Activated CD8-positive, alpha-beta memory T cell treated with anti-CD3 and anti-CD28 coated beads for 36 hours (primary cell): ENCODE results near the gene SLC9A3. TPM values are rescaled to one million over a fixed set of nuclear protein-coding genes. Genes with fewer than 3 reads are reported as not detected.
"Not testable (repeated sequence)": the region's sequence is repeated elsewhere in the genome, so short reads cannot be mapped to it uniquely, and the experiment has no call there.

Source experiments
- CTCF ChIA-PET: fragments of 350-600 bp; sonication (Branson Sonifier 250); formaldehyde crosslinking; loops from one replicate; lab custom pipeline; 2021; ENCODE audit warnings: antibody characterized with exemption; lab: Charles Lee
- POLR2A ChIA-PET: fragments of 350-600 bp; sonication (Branson Sonifier 250); formaldehyde crosslinking; loops from one replicate; lab custom pipeline; 2021; ENCODE audit warnings: antibody characterized with exemption; lab: Charles Lee
- total RNA-seq, 2 experiments: library from RNA; stranded (reverse); gene quantifications; one replicate each; pipeline ENCODE4 v1.2.3, GENCODE V29; 2021

SLC9A3 gene
- total RNA-seq = 1 to 10 TPM; 2.2 to 2.6 TPM

- POLR2A ChIA-PET = no interaction called here
- CTCF ChIA-PET = interaction anchor here (0.9 kb wide), 1 partner anchor 15 kb away, joined by 3 read pairs; no protein-coding TSS in a partner anchor
These were observed at the start of gene SLC9A3 for GRCh38 chr5:524234-524972. Gene SLC9A3 (minus strand): TSS chr5:524449.

GRCh38 chr5:573976-574375 is 49.7 kb upstream of the SLC9A3 start:
- POLR2A ChIA-PET = no interaction called here
- CTCF ChIA-PET = no interaction called here

- POLR2A ChIA-PET = no interaction called here
- CTCF ChIA-PET = no interaction called here
These were observed 49.0 kb upstream of the SLC9A3 start for GRCh38 chr5:573206-573605.

GRCh38 chr5:572398-573019 is 48.3 kb upstream of the SLC9A3 start:
- ChIA-PET POLR2A (no interaction called here), CTCF (no interaction called here)

- POLR2A ChIA-PET = no interaction called here
These were observed 47.5 kb upstream of the SLC9A3 start for GRCh38 chr5:571791-572190.

GRCh38 chr5:570886-571285 is 46.6 kb upstream of the SLC9A3 start:
- POLR2A ChIA-PET = no interaction called here
- CTCF ChIA-PET = no interaction called here

More at GRCh38 chr5:571791-572190, 47.5 kb upstream of the SLC9A3 start:
- CTCF ChIA-PET = no interaction called here

GRCh38 chr5:570446-570845 is 46.2 kb upstream of the SLC9A3 start:
- POLR2A ChIA-PET = no interaction called here
- CTCF ChIA-PET = no interaction called here

GRCh38 chr5:569868-570361 is 45.7 kb upstream of the SLC9A3 start:
- POLR2A ChIA-PET = no interaction called here
- CTCF ChIA-PET = no interaction called here

GRCh38 chr5:569358-569867 is 45.2 kb upstream of the SLC9A3 start:
- ChIA-PET CTCF (no interaction called here), POLR2A (no interaction called here)

GRCh38 chr5:568809-569208 is 44.6 kb upstream of the SLC9A3 start:
- ChIA-PET CTCF (no interaction called here), POLR2A (no interaction called here)

- POLR2A ChIA-PET = no interaction called here
These were observed 44.0 kb upstream of the SLC9A3 start for GRCh38 chr5:568061-568781.

GRCh38 chr5:567664-568060 is 43.4 kb upstream of the SLC9A3 start:
- CTCF ChIA-PET = no interaction called here
- POLR2A ChIA-PET = no interaction called here

More at GRCh38 chr5:568061-568781, 44.0 kb upstream of the SLC9A3 start:
- CTCF ChIA-PET = no interaction called here

GRCh38 chr5:566636-567309 is 42.5 kb upstream of the SLC9A3 start:
- POLR2A ChIA-PET = no interaction called here
- CTCF ChIA-PET = no interaction called here

- POLR2A ChIA-PET = no interaction called here
- CTCF ChIA-PET = no interaction called here
These were observed 41.7 kb upstream of the SLC9A3 start for GRCh38 chr5:565782-566440.

GRCh38 chr5:561408-561807 is 37.2 kb upstream of the SLC9A3 start:
- CTCF ChIA-PET = no interaction called here
- POLR2A ChIA-PET = no interaction called here

GRCh38 chr5:560792-561166 is 36.5 kb upstream of the SLC9A3 start:
- ChIA-PET CTCF (no interaction called here), POLR2A (no interaction called here)

GRCh38 chr5:558871-559503 is 34.7 kb upstream of the SLC9A3 start:
- ChIA-PET POLR2A (no interaction called here), CTCF (no interaction called here)

GRCh38 chr5:558326-558725 is 34.1 kb upstream of the SLC9A3 start:
- ChIA-PET CTCF (no interaction called here), POLR2A (no interaction called here)

GRCh38 chr5:557917-558316 is 33.7 kb upstream of the SLC9A3 start:
- CTCF ChIA-PET, POLR2A ChIA-PET: not testable (repeated sequence)
